ENCODE data around the gene NAE1.

GRCh38 chr16:66849549-66849948 is 18.8 kb upstream of the NAE1 start:
- TF ChIP-seq CTCF (IDR thresholded peaks at IDR 0.05) (no peak), POLR2A (IDR thresholded peaks at IDR 0.05) (no peak)
